ENCODE data around the gene ONECUT3.
"Not testable (repeated sequence)": the region's sequence is repeated elsewhere in the genome, so short reads cannot be mapped to it uniquely, and the experiment has no call there.

The ONECUT3 gene

GRCh38 chr19:1770866-1771576 is 17.7 kb downstream of the ONECUT3 start:
- no peak for DNase-seq

- DNase-seq = no peak
These were observed 19.9 kb downstream of the ONECUT3 start for GRCh38 chr19:1773184-1773583.

DNA sequence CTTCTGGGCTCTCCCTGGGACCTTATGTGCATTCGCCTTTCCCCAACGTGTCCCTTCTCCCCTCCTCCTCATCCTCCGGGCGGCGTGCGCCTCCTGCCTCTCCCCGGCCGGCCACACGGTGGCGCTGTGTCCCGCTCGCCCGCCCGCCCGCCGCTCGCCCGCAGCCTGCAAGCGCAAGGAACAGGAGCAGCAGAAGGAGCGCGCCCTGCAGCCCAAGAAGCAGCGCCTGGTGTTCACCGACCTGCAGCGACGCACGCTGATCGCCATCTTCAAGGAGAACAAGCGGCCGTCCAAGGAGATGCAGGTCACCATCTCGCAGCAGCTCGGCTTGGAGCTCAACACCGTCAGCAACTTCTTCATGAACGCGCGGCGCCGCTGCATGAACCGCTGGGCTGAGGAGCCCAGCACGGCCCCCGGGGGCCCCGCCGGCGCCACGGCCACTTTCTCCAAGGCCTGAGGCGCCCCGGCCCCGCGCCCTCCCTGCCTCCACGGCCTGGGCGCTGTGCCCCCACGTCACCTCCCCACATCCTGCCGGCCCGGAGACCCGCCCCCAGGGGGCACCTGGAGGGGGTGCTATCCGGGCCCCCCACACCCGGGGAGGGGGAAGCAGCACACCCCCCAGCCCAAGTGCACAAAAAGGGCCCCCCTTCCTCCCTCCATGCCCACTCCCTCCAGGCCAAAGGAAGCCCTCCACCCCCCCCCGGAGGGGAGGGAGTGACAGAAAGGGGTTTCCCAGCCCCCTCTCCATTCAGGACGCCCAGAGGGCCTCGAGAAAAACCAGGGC is 21.9 kb downstream of the ONECUT3 start:
- no peak for DNase-seq

DNA sequence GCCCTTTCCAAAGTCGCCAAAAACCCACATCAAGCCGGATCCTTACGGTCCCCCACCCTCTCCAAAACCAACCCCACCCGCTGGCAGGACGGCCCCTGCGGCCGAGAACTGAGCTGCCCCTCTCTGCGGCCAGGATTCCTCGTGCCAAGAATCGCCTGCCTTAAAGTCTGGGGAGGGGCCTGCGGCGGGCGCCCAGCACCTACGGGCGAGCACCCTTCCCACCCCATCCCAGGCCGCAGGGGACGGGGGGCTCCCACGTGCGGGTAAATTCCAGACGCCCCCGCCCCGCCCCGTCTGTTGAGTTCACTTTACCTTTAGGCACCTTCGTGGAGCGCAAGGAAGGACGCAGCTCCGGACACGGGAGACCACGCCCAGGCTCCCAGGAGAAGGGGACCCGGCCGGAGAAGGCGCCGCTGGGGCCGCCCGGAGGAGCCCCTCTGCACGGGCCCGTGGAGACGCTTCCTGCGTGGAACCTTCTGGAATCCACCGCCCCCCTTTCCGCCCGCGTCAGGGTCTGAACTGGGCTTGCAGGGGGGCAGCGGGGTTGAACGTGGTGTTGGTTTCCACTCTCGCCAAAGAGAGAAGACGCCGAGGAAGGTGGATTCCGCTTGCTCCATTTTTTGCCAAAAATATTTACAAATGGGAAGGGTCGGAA is 22.8 kb downstream of the ONECUT3 start:
- no peak for DNase-seq

DNA sequence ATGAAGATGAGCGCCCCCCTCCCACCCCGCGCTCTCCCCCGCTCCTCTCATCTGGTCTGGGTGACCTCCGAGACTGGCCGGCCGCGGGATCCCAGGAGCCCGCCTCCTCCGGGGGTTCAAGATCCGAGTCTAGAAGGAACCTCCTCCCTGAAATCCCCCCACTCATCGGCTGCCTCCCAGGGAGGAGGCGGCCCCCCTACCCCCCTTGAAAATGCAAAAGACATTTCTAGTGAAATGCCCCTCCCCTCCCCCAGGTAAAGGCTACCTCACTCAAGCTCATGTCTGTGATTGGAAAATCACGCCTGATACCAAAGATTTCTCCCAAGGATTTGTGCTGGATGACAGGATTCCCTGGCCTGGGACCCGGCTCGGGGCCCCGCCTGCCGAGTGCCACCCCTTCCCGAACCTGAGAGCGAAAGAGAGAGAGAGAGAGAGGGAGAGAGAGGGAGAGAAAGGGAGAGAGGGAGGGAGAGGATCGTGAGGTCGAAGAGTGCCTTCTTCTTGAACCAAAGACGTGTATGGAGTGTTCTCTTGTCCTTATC is 23.4 kb downstream of the ONECUT3 start:
- no peak for DNase-seq

DNA sequence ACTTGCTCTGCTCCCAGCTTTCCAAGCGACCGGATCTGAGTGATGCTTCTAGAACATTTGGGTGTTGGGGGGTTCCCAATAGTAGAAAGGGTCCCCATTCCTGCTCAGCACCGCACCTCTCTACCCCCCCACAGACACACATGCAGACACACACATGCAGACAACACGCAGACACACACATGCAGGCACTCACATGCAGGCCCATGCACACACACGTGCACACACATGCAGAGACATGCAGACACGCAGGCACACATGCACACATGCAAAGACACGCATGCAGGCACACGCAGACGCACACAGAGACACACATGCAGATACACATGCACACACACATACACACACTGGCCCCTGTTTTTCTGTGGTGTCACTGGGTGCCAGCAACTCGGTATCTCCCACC is 23.8 kb downstream of the ONECUT3 start:
- no peak for DNase-seq

DNA sequence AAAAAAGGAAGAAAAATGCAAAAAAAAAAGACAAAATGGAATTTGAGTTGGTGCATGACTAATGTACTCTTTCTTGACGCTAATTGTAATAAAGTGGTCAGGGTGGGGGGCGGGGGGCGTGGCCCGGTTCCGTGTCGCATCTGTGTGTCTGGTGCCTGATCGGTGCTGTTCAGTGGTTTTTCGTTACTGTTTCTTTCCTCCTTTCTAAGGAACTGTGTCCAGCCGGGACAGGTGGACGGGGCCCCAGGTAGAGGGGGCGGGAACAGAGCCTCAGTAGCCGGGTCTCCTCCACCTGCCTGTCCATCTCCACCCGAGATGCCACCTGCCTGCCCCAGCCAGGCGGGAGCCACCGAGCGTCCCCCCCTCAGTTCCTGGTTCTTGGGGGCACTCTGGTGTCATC is 26.3 kb downstream of the ONECUT3 start:
- DNase-seq = no peak

- no peak for DNase-seq
These were observed 27.1 kb downstream of the ONECUT3 start for GRCh38 chr19:1780272-1780958.

DNA sequence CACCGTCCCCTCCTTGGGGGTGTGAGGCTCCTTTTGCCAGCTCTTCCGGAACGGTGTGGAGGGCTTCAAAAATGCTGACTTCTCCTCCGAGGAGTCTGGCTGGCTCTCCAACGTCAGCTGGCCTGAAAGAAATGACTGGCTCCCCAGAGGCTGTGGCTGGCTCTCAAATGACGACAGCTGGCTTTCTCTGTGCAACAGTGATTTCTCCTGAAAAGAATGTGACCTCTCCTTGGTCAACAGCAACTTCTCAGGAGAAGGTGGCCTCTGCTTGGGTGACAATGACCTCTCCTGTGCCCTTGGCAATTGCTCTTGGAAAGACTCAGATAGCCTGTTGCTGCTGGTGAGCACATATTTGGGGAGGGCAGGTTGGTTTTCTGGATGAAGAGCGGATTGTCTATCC is 29.2 kb downstream of the ONECUT3 start:
- no peak for DNase-seq

DNA sequence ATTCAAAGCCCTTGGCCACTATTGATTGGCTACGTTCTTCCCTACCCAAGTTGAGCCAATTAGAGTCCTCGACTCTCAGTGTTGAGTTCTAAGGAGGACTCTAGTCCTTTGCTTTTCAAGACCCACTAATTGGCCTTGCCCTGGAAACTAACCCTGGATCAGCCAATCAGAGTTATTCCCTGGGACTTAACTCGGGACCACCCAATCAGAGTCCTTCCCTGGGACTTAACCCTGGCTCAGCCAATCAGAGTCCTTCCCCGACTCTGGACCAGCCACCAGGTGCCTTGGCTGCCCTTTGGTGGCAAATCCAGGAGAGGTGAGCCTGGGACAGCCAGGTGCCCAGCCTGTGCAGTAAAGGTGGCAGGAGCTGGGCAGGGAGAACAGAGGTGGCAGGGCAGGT is 30.0 kb downstream of the ONECUT3 start:
- no peak for DNase-seq

DNA sequence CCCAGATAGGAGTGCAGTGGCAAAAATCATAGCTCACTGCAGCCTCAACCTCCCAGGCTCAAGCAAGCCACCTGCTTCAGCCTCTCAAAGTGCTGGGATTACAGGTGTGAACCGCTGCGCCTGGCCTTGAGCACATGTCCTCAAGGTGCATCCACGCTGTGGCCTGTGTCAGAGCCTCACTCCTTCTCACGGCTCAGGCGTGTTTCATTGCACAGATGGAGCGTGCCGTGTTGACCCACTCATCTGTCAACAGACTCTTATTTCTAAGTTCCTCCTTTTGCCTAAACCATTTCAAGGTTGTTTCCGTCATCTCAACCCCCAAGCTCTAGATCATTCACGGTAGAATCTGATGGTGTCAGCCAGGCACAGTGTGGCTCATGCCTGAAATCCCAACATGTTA is 30.6 kb downstream of the ONECUT3 start:
- no peak for DNase-seq

DNA sequence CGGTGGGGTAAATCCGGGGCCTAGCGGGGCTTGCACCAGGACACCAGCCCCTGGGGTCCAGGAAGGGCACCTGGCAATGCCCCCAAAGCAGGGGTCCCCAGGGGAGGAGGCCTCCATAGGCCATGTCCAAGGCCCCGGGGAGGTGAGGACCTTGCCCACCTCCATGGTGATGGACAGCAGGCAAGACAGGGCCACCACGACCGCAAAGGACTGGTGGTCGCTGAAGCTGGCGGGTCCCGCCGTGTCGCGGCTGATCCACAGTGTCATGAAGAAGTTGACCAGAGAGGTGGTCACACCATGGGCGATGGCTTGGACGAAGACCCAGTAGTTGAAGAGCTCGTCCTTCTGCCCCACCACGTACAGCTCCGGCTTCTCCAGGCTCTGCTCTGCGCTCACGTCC is 32.0 kb downstream of the ONECUT3 start:
- DNase-seq = no peak

DNA sequence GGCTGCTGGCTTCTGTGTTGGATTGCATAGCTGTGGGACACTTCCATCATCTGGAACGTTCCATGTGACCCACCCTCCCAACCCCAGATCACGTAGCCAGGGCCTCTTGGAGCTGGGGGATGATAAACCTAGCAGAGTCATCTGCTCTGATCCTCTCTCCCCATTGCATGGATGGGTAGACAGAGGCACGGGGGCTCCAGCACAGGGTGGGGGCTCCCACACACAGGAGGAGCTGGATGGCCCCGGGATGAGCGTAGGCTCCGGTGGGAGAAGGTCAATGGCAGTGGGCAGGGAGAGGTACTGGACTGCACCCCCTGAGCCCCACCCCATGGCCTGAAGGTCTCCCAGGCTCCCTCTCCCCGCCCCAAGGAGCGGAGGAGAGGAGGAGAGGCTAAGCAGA is 33.4 kb downstream of the ONECUT3 start:
- no peak for DNase-seq

DNA sequence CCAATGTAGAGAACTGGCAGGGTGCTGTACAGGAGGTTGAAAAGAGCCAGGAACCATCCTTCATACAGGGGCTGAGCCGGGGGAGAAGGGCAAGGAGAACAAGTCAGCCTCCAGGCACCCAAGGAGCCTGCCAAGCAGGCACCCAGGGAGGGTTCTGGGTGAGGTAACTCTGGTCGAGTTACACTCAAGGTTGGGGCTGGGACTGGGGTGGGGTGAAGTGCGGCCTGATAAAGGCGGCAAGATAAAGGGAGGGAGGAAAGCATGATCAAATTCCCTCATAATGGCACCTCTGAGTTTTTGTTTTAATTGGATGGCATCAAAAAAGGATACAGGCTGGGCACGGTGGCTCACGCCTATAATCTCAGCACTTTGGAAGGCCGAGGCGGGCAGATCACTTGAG is 33.8 kb downstream of the ONECUT3 start:
- no peak for DNase-seq

GRCh38 chr19:1789261-1790041 is 36.1 kb downstream of the ONECUT3 start:
- no peak for DNase-seq

DNA sequence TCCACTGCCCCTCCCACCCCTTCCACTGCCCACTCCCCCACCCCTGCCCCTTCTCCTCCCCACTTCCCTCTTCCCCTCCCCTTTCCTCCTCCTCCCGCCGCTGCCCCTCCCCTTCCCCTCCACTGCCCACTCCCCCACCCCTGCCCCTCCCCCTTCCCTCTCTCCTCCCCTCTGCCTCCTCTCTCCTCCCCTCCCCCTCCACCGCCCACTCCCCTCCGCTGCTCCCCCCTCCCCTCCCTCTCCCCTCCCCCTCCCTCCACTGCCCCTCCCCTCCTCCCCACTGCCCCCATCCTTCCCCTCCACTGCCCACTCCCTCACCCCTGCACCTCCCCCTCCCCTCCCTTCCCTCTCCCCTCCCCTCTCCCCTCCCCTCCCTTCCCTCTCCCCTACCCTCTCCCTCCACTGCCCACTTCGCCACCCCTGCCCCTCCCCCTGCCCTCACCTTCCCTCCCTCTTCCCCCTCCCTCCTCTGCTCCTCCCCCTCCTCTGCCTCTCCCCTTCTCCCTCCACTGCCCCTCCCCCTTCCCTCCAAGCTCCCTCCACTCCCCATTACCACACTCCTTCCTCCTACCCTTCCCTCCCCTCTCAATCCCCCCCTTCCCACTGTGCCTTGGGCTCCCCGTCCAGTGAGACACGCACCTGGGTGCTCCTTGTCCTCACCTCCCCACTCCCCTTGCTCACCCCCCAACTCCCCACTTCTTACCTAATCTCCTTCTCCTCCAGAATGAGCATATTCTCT is 36.9 kb downstream of the ONECUT3 start:
- DNase-seq = no peak

- no peak for DNase-seq
These were observed 38.6 kb downstream of the ONECUT3 start for GRCh38 chr19:1791879-1792278.

DNA sequence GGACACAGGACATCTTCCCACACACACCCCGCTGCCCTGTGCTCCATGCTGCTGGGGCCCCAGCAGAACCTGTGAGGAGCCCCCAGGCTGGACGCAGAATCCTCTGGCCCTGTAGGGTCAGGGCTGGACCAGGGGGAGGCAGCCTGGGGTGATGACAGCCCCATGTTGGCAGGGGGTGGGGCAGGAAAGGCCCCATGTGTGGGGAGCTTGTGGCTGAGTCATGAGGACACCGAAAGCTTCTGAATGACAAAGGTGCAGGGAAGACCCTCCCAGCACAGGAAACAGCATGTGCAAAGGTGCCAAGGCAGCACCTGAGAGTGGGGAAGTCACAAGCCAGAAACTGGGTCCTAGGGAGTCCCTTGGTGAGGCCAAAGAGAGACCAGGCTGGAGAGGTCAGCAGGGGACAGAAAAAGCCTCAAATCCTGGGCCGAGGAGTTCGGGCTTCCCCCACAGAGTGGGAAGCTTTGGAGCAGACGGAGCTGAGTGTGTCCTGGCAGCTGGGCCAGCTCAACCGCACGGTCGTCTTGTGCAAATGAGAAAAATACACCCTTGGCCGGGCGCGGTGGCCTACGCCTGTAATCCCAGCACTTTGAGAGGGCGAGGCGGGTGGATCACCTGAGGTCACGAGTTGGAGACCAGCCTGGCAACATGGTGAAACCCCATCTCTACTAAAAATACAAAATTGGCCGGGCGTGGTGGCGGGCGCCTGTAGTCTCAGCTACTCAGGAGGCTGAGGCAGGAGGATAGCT is 41.3 kb downstream of the ONECUT3 start:
- no peak for DNase-seq

GRCh38 chr19:1796395-1797142 is 43.3 kb downstream of the ONECUT3 start:
- no peak for DNase-seq

DNA sequence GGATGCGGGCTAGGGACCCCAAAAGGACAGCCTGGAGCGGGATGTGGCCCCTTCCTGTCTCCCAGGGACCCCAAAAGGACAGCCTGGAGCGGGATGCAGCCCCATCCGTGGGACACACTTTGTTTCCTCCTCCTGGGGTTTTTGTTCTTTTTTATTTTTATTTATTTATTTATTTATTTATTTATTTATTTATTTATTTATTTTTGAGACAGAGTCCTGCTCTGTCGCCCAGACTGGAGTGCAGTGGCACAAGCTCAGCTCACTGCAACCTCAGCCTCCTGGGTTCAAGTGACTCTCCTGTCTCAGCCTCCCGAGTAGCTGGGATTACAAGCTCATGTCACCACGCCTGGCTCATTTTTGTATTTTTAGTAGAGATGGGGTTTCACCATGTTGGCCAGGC is 44.0 kb downstream of the ONECUT3 start:
- DNase-seq = not testable (repeated sequence)
